HG03354 (cell line): ENCODE measurements around the gene ABRACL.
"Not testable (repeated sequence)": the region's sequence is repeated elsewhere in the genome, so short reads cannot be mapped to it uniquely, and the experiment has no call there.

ENCODE experiments used
- ATAC-seq: cut with Tn5 transposase; IDR thresholded peaks from one replicate; pipeline ENCODE4 v1.9.1; 2021; ENCODE audit warnings: mild to moderate bottlenecking; ENCODE audit not compliant: unreplicated experiment, poor library complexity, severe bottlenecking

Gene ABRACL

GRCh38 chr6:139008117-139008516 is 20.4 kb upstream of the ABRACL start:
- no peak for ATAC-seq

- no peak for ATAC-seq
Measured at GRCh38 chr6:139010674-139011073, 17.9 kb upstream of the ABRACL start.

GRCh38 chr6:139011980-139012379 is 16.6 kb upstream of the ABRACL start:
- no peak for ATAC-seq

GRCh38 chr6:139013185-139013800 is 15.3 kb upstream of the ABRACL start:
- ATAC-seq = no peak

- no peak for ATAC-seq
Measured at GRCh38 chr6:139014945-139015344, 13.6 kb upstream of the ABRACL start.

- ATAC-seq = peak; percentile 83
Measured at GRCh38 chr6:139016337-139017213, 12.0 kb upstream of the ABRACL start.

- ATAC-seq = no peak
Measured at GRCh38 chr6:139017227-139017626, 11.3 kb upstream of the ABRACL start.

- no peak for ATAC-seq
Measured at GRCh38 chr6:139019722-139020121, 8.8 kb upstream of the ABRACL start.

- no peak for ATAC-seq
Measured at GRCh38 chr6:139020689-139021088, 7.9 kb upstream of the ABRACL start.

- ATAC-seq = not testable (repeated sequence)
Measured at GRCh38 chr6:139025416-139025815, 3.1 kb upstream of the ABRACL start.

GRCh38 chr6:139027620-139028182 is 844 bp upstream of the ABRACL start:
- ATAC-seq = no peak

- peak; percentile 1 for ATAC-seq
Measured at GRCh38 chr6:139028215-139028657, 309 bp upstream of the ABRACL start.

GRCh38 chr6:139029470-139030227 is 1.1 kb downstream of the ABRACL start:
- peak; percentile 48 for ATAC-seq

GRCh38 chr6:139030228-139030963 is 1.9 kb downstream of the ABRACL start:
- ATAC-seq = peak; percentile 67

- ATAC-seq = no peak
Measured at GRCh38 chr6:139037490-139037889, 8.9 kb downstream of the ABRACL start.

GRCh38 chr6:139044250-139044649 is 15.7 kb downstream of the ABRACL start:
- no peak for ATAC-seq

GRCh38 chr6:139047677-139048076 is 19.1 kb downstream of the ABRACL start:
- ATAC-seq = no peak

GRCh38 chr6:139048912-139049311 is 20.4 kb downstream of the ABRACL start:
- not testable (repeated sequence) for ATAC-seq

- not testable (repeated sequence) for ATAC-seq
Measured at GRCh38 chr6:139050131-139050769, 21.7 kb downstream of the ABRACL start.
